NCI-H2196 treated with DMSO at 0.1 percent for 48 hours (cell line): ENCODE data around the gene SOS1.

ENCODE experiments used
- DNase-seq: peaks from one replicate; lab custom pipeline; 2025; ENCODE audit not compliant: unreplicated experiment; lab: John Stamatoyannopoulos, UW

SOS1 gene

GRCh38 chr2:39039072-39039471 is 81.8 kb downstream of the SOS1 start:
- no peak for DNase-seq

DNA sequence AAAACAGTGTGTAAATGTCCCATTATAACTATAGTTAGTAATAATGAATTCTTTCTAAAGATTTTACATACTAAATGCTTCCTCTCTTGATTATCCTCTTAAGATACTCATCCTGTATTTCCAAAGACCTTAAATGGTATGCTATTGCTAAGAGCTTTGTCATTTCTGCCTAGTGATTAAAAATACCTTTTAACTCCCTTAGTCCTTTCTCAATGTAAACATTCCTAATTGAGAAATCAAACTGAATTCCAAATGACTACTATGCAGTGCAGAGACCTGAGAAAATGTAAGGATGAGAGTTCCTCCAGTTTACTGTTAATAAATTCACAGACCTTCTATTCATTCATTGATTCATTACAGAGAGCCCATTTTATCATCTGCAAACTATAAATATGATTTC is 86.9 kb downstream of the SOS1 start:
- DNase-seq, result no peak

GRCh38 chr2:39027421-39027820 is 93.4 kb downstream of the SOS1 start:
- DNase-seq, result no peak

GRCh38 chr2:39024833-39025232 is 96.0 kb downstream of the SOS1 start:
- no peak for DNase-seq

DNA sequence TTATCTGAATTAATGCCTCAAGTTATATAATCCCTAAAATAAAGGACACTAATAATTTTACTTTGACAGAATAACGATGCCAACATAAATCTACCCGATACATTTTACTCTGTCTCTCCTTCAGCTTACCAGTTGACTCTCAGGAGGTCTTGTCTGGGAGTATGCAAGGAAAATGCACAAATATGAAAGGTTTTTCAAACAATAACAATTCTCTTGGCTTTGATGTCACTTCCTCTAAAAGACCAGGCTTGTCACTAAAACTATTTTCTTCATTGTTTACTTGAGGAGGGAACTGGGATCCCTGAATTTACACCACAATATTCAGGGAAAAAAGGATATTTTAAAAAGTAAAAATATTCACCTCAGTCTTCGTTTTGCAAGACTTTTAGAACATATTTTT is 97.2 kb downstream of the SOS1 start:
- no peak for DNase-seq

GRCh38 chr2:39022642-39023235 is 98.1 kb downstream of the SOS1 start:
- DNase-seq, result no peak

DNA sequence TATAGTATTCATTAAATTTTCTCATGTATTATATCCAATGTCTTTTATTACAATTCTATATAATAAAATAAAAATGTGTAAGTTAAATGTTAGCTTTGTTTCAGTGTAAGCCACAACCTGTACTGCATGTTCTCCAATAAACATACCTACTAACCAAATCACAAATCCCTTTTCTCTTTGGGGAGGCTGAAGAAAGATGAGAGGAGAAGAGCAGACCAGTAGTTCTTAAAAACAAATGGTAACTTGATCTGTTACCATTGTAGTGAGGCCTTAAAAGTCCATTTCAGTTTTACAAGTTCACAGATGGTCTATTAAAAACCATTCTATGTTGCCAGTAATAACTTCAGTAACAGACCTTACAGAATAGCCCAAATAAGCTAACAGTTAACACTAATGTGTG is 100.5 kb downstream of the SOS1 start:
- no peak for DNase-seq

- no peak for DNase-seq
Observed at GRCh38 chr2:39018638-39019037, 102.2 kb downstream of the SOS1 start.

GRCh38 chr2:39017334-39017733 is 103.5 kb downstream of the SOS1 start:
- DNase-seq, result no peak

- DNase-seq, result no peak
Observed at GRCh38 chr2:39015424-39015823, 105.4 kb downstream of the SOS1 start.

- DNase-seq, result no peak
Observed at GRCh38 chr2:39013871-39014270, 107.0 kb downstream of the SOS1 start.

DNA sequence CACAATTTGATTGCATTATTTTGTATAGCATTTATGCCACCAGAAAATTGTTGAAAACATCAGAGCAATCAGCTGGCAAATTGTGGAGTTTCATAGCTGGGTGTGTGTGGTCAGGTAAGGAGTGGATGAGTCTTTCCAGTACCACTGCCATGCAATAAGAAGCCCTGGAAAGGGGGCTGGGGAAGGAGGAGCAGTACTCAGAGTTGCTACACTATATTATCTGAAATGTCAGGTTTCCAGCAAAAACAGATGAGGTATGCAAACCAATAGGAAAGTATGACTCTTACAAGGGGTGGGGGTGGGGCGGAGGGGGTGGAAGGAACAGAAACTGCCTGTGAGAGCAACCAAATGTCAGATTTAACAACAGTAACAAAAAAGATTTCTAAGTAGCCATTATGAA is 112.2 kb downstream of the SOS1 start:
- DNase-seq, result no peak

GRCh38 chr2:39007875-39008504 is 112.9 kb downstream of the SOS1 start:
- DNase-seq, result no peak

GRCh38 chr2:39000552-39000951 is 120.3 kb downstream of the SOS1 start:
- DNase-seq, result no peak

- no peak for DNase-seq
Observed at GRCh38 chr2:38997781-38998180, 123.1 kb downstream of the SOS1 start.

- no peak for DNase-seq
Observed at GRCh38 chr2:38991899-38992298, 129.0 kb downstream of the SOS1 start.

- no peak for DNase-seq
Observed at GRCh38 chr2:38988716-38989115, 132.1 kb downstream of the SOS1 start.

DNA sequence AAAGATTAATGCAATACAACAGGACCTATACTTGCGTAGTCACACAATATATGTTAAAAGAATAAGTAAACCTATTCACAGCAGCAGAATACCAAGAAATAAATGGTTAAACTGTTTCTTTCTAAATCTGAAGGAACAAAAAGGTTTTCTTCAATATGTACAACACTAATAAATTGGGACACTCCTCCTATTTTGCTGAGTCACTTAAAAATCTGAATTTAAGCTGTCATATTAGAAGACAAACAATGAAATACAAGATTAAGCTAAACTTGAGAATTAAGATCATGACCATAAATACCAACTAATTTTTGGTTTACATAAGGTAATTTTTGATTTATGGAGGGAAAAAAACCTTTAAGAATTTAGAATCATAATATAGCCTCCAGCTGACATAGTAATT is 138.4 kb downstream of the SOS1 start:
- no peak for DNase-seq

DNA sequence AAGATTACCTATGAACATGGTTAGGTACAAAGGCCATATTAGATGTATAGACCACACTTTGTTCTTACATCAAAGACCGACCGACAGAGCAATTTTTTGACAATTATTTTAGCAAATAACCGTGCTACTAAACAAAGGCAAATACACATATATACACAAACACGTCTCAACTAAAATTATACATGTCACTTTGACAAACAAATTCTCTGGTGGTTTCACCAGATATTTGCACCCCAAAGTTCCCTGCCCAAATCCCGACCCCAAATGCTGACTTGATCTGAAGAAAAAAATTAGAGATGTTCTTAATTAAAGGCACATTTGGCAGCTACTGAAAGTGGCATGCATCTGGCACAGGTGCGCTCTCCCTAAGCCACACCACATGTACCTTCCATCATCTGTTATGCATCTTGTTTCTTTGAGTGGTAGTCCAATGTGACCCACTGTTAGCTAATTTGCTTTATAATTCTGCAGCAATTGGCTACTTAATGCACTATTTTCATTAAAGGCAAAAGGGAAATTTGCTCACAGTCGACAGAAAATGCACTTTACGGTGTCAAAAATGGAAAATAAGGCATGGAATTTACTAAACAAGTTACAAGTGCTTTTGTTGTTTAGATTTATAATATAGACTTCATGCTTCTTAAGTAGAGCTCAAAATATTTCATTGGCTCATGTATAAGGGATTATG is 139.0 kb downstream of the SOS1 start:
- DNase-seq, result no peak

GRCh38 chr2:38981003-38981669 is 139.7 kb downstream of the SOS1 start:
- DNase-seq, result no peak

GRCh38 chr2:38978908-38979307 is 141.9 kb downstream of the SOS1 start:
- DNase-seq, result no peak

- no peak for DNase-seq
Observed at GRCh38 chr2:38978296-38978903, 142.5 kb downstream of the SOS1 start.
